ENCODE measurements around the gene CDK13.

DNA sequence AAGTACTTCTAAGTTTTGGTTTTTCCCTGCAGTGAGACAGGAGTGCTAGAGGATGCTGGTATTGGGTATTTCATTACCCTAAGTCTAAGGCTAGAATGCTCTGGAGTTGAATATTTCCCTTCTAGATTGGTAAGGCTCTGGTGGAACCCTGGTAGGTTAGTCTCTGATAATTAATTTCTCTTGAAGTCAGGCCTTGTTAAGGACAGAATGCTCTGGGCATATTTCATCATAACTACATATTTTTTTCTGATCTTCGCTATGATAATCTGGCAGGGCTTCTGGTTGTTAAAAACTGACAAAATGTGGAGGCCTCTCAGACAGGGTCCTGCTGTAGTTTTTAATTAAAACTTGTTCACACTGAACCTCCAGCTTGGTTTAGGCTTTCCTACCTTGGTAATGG is 83.8 kb downstream of the CDK13 start:
- TF ChIP-seq, protein P1, sequence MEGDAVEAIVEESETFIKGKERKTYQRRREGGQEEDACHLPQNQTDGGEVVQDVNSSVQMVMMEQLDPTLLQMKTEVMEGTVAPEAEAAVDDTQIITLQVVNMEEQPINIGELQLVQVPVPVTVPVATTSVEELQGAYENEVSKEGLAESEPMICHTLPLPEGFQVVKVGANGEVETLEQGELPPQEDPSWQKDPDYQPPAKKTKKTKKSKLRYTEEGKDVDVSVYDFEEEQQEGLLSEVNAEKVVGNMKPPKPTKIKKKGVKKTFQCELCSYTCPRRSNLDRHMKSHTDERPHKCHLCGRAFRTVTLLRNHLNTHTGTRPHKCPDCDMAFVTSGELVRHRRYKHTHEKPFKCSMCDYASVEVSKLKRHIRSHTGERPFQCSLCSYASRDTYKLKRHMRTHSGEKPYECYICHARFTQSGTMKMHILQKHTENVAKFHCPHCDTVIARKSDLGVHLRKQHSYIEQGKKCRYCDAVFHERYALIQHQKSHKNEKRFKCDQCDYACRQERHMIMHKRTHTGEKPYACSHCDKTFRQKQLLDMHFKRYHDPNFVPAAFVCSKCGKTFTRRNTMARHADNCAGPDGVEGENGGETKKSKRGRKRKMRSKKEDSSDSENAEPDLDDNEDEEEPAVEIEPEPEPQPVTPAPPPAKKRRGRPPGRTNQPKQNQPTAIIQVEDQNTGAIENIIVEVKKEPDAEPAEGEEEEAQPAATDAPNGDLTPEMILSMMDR (IDR thresholded peaks at IDR 0.05; ENCODE audit: low read depth, low read length) = no peak
- no peak for TF ChIP-seq EZH2phosphoT487 (IDR thresholded peaks at IDR 0.05; ENCODE audit: low read depth)

Data from OCI-LY3 (cell line).